Adrenal gland (tissue), 5 donors: ENCODE data around the gene KIF26B.

ENCODE experiments used
- CTCF ChIP-seq, 6 experiments: fragments of 450-650 bp in 4 of 6; fragments of 200-600 bp in 2 of 6; sonication (generic) in 1 of 6; IDR thresholded peaks; 1 replicate in 5 of 6; 2 replicates in 1 of 6; pipeline versions ENCODE4 v1.5.1 to v1.8.0; 2016 to 2021; ENCODE audit warnings: antibody characterized with exemption in 6 of 6, mild to moderate bottlenecking in 2 of 6, moderate library complexity in 1 of 6
- POLR2A ChIP-seq, 2 donors: fragments of 450-650 bp; IDR thresholded peaks; one replicate each; pipeline ENCODE4 v1.6.1; 2017; ENCODE audit warnings: antibody characterized with exemption in 2 of 2, mild to moderate bottlenecking in 2 of 2, moderate library complexity in 1 of 2
- donor health status: DM: no; HTN: no; CAD: no.

- TF ChIP-seq POLR2A (IDR thresholded peaks at IDR 0.05) (no peak), CTCF (IDR thresholded peaks at IDR 0.05) (no peak)
These were observed 365.8 kb downstream of the KIF26B start for GRCh38 chr1:245520611-245521010.
